SK-N-SH treated with all-trans-retinoic acid at 6 μM for 48 hours (cell line): ENCODE measurements around the gene AHSP.
"Not testable (repeated sequence)": the region's sequence is repeated elsewhere in the genome, so short reads cannot be mapped to it uniquely, and the experiment has no call there.

ENCODE experiments used
- ATAC-seq: fragments of 200-7000 bp; cut with Tn5 transposase; 3 replicates; pipeline ENCODE4 v1.9.1; 2020; ENCODE audit warnings: mild to moderate bottlenecking, moderate library complexity
- ARNTL ChIP-seq: fragments of 450-650 bp; formaldehyde crosslinking; IDR thresholded peaks from 2 replicates; pipeline ENCODE4 v1.5.0; 2020; ENCODE audit warnings: low read depth, mild to moderate bottlenecking, moderate library complexity, borderline replicate concordance
- BACH2 ChIP-seq: fragments of 250-450 bp; sonication (Bioruptor Pico); IDR thresholded peaks from 2 replicates; pipeline ENCODE4 v1.9.0; 2021; ENCODE audit warnings: mild to moderate bottlenecking, borderline replicate concordance
- CREB5 ChIP-seq: fragments of 250-450 bp; sonication (Bioruptor Pico); IDR thresholded peaks from 2 replicates; pipeline ENCODE4 v1.5.1; 2020; ENCODE audit warnings: low read depth, mild to moderate bottlenecking, moderate library complexity
- CSDC2 ChIP-seq: fragments of 250-450 bp; sonication (Bioruptor Pico); IDR thresholded peaks from 2 replicates; pipeline ENCODE4 v1.5.0; 2020; ENCODE audit warnings: mild to moderate bottlenecking, moderate library complexity
- CSRNP3 ChIP-seq: fragments of 250-450 bp; sonication (Bioruptor Pico); IDR thresholded peaks from 2 replicates; pipeline ENCODE4 v1.5.1; 2021; ENCODE audit warnings: mild to moderate bottlenecking, moderate library complexity
- ESRRG ChIP-seq: fragments of 250-450 bp; sonication (Bioruptor Pico); IDR thresholded peaks from 2 replicates; pipeline ENCODE4 v1.6.1; 2021; ENCODE audit warnings: mild to moderate bottlenecking
- GLIS3 ChIP-seq: fragments of 250-450 bp; sonication (Bioruptor Pico); IDR thresholded peaks from 2 replicates; pipeline ENCODE4 v1.5.0; 2020; ENCODE audit warnings: mild to moderate bottlenecking, moderate library complexity
- ISL1 ChIP-seq: fragments of 250-450 bp; sonication (Bioruptor Pico); IDR thresholded peaks from 2 replicates; pipeline ENCODE4 v2.1.2; 2022; ENCODE audit warnings: mild to moderate bottlenecking, moderate library complexity
- OSR1 ChIP-seq: fragments of 250-450 bp; sonication (Bioruptor Pico); IDR thresholded peaks from 2 replicates; pipeline ENCODE4 v1.8.0; 2022; ENCODE audit warnings: moderate library complexity, mild to moderate bottlenecking, inconsistent platforms
- PATZ1 ChIP-seq: fragments of 250-450 bp; sonication (Bioruptor Pico); IDR thresholded peaks from 2 replicates; pipeline ENCODE4 v1.8.0; 2020; ENCODE audit warnings: mild to moderate bottlenecking, moderate library complexity, borderline replicate concordance
- POU6F1 ChIP-seq: fragments of 250-450 bp; sonication (Bioruptor Pico); IDR thresholded peaks from 2 replicates; pipeline ENCODE4 v1.8.0; 2021; ENCODE audit warnings: low read depth, mild to moderate bottlenecking, moderate library complexity, borderline replicate concordance
- PPARA ChIP-seq: fragments of 250-450 bp; sonication (Bioruptor Pico); IDR thresholded peaks from 2 replicates; pipeline ENCODE4 v1.5.0; 2020; ENCODE audit warnings: mild to moderate bottlenecking, borderline replicate concordance
- SNAI2 ChIP-seq: fragments of 250-450 bp; sonication (Bioruptor Pico); IDR thresholded peaks from 2 replicates; pipeline ENCODE4 v1.5.0; 2020; ENCODE audit warnings: mild to moderate bottlenecking, moderate library complexity
- TOX ChIP-seq: fragments of 250-450 bp; sonication (Bioruptor Pico); IDR thresholded peaks from 2 replicates; pipeline ENCODE4 v1.8.0; 2021; ENCODE audit warnings: mild to moderate bottlenecking, moderate library complexity, borderline replicate concordance
- TSHZ2 ChIP-seq: fragments of 250-450 bp; sonication (Bioruptor Pico); IDR thresholded peaks from 2 replicates; pipeline ENCODE4 v1.5.0; 2020; ENCODE audit warnings: mild to moderate bottlenecking, moderate library complexity
- ZFP3 ChIP-seq: fragments of 250-450 bp; sonication (Bioruptor Pico); IDR thresholded peaks from 2 replicates; pipeline ENCODE4 v1.5.0; 2020; ENCODE audit warnings: mild to moderate bottlenecking, moderate library complexity
- ZFP30 ChIP-seq: fragments of 450-650 bp; formaldehyde crosslinking; IDR thresholded peaks from 2 replicates; pipeline ENCODE4 v1.5.0; 2022; ENCODE audit warnings: mild to moderate bottlenecking, moderate library complexity
- ZNF565 ChIP-seq: fragments of 450-650 bp; formaldehyde crosslinking; conservative IDR thresholded peaks from 2 replicates; pipeline ENCODE4 v1.5.0; 2020; ENCODE audit warnings: low read depth, mild to moderate bottlenecking, moderate library complexity
- ZNF70 ChIP-seq: fragments of 450-650 bp; formaldehyde crosslinking; IDR thresholded peaks from 2 replicates; pipeline ENCODE4 v1.5.0; 2020; ENCODE audit warnings: mild to moderate bottlenecking, moderate library complexity

The AHSP gene

GRCh38 chr16:31522071-31522470, 5.6 kb upstream of the AHSP start (continued):
- TF ChIP-seq PATZ1 (CRISPR knock-in tag) (no peak), ZFP30 (CRISPR knock-in tag) (no peak), PPARA (CRISPR knock-in tag) (no peak), GLIS3 (CRISPR knock-in tag) (no peak), ZNF70 (no peak)
- TF ChIP-seq, all 23 proteins: peak for 0

GRCh38 chr16:31523768-31524167, 3.9 kb upstream of the AHSP start:
- ATAC-seq: not testable (repeated sequence)

- ATAC-seq: no peak
- TF ChIP-seq CSRNP3: no peak
- no peak for TF ChIP-seq ZNF565 (CRISPR knock-in tag)
- no peak for TF ChIP-seq ZNF70
- no peak for TF ChIP-seq ESRRG (CRISPR knock-in tag)
- no peak for TF ChIP-seq PPARA (CRISPR knock-in tag)
- no peak for TF ChIP-seq TSHZ2 (CRISPR knock-in tag)
- TF ChIP-seq ARNTL (CRISPR knock-in tag): no peak
- no peak for TF ChIP-seq CSDC2
- TF ChIP-seq GLIS3 (CRISPR knock-in tag): no peak
- TF ChIP-seq BACH2 (CRISPR knock-in tag): no peak
- TF ChIP-seq OSR1 (CRISPR knock-in tag): no peak
- TF ChIP-seq ISL1 (CRISPR knock-in tag): no peak
- TF ChIP-seq CREB5 (CRISPR knock-in tag): no peak
- TF ChIP-seq, all 23 proteins: peak for 0
These were observed 2.6 kb upstream of the AHSP start for GRCh38 chr16:31525113-31525512.

- peak; percentile 26; the same call in 1 of the 3 replicates for ATAC-seq
- TF ChIP-seq ZFP3: no peak
- TF ChIP-seq CSRNP3: no peak
- TF ChIP-seq TOX (CRISPR knock-in tag): no peak
- no peak for TF ChIP-seq ARNTL (CRISPR knock-in tag)
- TF ChIP-seq PATZ1 (CRISPR knock-in tag): no peak
- TF ChIP-seq SNAI2 (CRISPR knock-in tag): no peak
- no peak for TF ChIP-seq POU6F1 (CRISPR knock-in tag)
- no peak for TF ChIP-seq BACH2 (CRISPR knock-in tag)
- no peak for TF ChIP-seq ZNF70
- no peak for TF ChIP-seq ZFP30 (CRISPR knock-in tag)
These were observed 915 bp downstream of the AHSP start for GRCh38 chr16:31528523-31529107.
